VCaP (cell line): Measurements from ENCODE around the gene CREM.
A peak's percentile ranks its signal among the peaks of the same experiment; 100 is the strongest.
"Not testable (repeated sequence)": the region's sequence is repeated elsewhere in the genome, so short reads cannot be mapped to it uniquely, and the experiment has no call there.

Experiments used
- H3K27ac ChIP-seq: fragments of 450-650 bp; 2 replicates; pipeline ENCODE4 v1.5.1; 2017
- CTCF ChIP-seq: fragments of 450-650 bp; conservative IDR thresholded peaks from 2 replicates; pipeline ENCODE4 v1.5.1; 2017; ENCODE audit warnings: mild to moderate bottlenecking, moderate library complexity

Gene CREM

GRCh38 chr10:35213699-35214098 is 87.1 kb downstream of the CREM start:
- H3K27ac ChIP-seq = no peak overlapping the region
- TF ChIP-seq CTCF = no peak

GRCh38 chr10:35214607-35215020 is 88.0 kb downstream of the CREM start:
- no peak for TF ChIP-seq CTCF
- H3K27ac ChIP-seq = no peak overlapping the region

- no peak for TF ChIP-seq CTCF
- H3K27ac ChIP-seq = no peak overlapping the region
Measured at GRCh38 chr10:35215107-35215506, 88.5 kb downstream of the CREM start.

- no peak for TF ChIP-seq CTCF
- H3K27ac ChIP-seq = no peak overlapping the region
Measured at GRCh38 chr10:35216303-35216905, 89.8 kb downstream of the CREM start.

GRCh38 chr10:35216956-35217355 is 90.3 kb downstream of the CREM start:
- not testable (repeated sequence) for H3K27ac ChIP-seq

- TF ChIP-seq CTCF = no peak
- no peak overlapping the region for H3K27ac ChIP-seq
Measured at GRCh38 chr10:35217455-35217854, 90.8 kb downstream of the CREM start.

GRCh38 chr10:35218339-35218955 is 91.8 kb downstream of the CREM start:
- peak; percentile 86 for TF ChIP-seq CTCF
- no peak overlapping the region for H3K27ac ChIP-seq

- no peak overlapping the region for H3K27ac ChIP-seq
- no peak for TF ChIP-seq CTCF
Measured at GRCh38 chr10:35219292-35219691, 92.6 kb downstream of the CREM start.
